SKM-1 (cell line): ENCODE results near the gene PIP4K2C.
"Not testable (repeated sequence)": the region's sequence is repeated elsewhere in the genome, so short reads cannot be mapped to it uniquely, and the experiment has no call there.

Experiments used
- DNase-seq: peaks from one replicate; lab custom pipeline; 2025; ENCODE audit not compliant: unreplicated experiment; lab: John Stamatoyannopoulos, UW

Gene PIP4K2C

DNA sequence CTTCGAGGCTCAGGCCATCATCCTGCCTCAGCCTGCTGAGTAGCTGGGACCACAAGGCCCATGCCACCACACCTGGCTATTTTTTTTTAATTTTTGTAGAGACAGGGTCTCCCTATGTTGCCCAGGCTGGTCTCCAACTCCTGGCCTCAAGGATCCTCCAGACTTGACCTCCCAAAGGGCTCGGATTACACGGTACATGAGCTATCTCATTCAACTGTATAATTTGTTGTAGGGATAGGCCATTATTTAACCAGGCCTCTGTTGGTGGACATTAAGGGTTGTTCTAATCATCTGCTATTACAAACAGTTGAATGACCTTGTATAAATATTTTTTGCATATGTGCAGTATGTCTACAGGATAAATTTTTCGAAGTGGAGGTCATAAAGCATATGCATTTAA is 32.1 kb upstream of the PIP4K2C start:
- no peak for DNase-seq

DNA sequence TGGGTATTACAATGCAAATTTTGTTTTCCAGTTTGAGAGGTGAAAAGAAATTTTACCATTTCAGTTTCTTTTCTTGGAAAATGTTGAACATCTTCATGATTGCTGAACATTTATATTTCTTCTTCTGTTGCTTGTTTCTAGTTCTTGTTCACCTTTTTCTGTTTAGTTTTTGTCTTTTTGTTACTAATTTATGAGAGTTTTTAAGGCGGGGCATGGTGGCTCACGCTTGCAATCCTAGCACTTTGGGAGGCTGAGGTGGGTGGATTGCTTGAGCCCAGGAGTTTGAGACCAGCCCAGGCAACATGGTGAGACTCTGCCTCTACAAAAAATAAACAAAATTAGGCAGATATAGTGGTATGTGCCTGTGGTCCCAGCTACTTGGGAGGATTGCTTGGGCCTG is 30.5 kb upstream of the PIP4K2C start:
- no peak for DNase-seq

DNA sequence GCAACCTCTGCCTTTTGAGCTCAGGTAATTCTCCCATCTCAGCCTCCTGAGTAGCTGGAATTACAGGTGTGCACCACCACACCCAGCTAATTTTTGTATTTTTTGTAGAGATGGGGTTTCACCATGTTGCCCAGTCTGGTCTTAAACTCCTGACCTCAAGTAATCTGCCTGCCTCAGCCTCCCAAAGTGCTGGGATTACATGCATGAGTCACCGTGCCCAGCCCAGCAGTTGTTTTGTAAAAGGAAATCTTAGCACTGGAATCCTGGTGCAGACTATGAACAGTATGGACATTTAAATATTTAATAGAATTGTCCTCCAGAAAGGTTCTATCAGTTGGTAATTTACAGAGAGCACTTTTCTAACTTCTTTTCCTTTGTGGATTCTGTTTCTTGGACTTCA is 29.9 kb upstream of the PIP4K2C start:
- DNase-seq: not testable (repeated sequence)

DNA sequence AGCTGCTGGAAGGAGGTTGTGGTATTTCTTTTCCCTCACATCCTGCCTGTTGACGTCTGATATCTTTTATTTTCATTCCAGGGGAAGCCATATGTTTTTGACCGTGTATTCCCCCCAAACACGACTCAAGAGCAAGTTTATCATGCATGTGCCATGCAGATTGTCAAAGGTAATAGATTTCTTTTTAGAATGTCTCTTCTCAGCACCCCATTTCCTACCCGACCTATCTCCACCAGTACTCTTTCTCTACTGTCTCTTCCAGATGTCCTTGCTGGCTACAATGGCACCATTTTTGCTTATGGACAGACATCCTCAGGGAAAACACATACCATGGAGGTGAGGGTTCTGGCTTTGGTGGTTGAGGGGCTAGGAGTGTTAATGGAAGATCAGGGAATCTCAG is 27.6 kb upstream of the PIP4K2C start:
- no peak for DNase-seq

DNA sequence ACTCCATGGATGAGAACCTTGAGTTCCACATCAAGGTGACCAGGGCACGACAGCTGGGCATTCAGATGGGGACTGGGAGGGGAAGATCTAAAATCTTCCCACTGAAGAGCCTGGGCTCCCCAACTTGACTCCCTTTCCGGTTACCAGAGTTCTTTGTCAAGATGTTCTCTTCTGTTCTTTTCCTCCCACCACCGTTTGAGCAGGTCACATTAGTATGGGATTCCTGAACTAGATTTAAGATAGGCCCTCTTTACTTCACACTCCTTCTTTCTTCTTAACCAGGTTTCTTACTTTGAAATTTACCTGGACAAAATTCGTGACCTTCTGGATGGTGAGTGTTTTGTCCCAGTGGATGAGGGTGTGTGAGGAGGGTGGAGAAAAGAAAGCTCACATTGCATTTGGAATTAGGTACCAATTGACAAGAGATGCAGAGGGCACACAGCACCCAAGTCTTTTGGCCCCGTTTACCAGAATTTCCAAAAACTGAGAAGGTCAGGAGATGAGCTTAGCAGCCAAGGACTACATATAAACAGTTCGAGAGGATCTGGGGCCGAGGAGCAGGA is 26.7 kb upstream of the PIP4K2C start:
- no peak for DNase-seq

DNA sequence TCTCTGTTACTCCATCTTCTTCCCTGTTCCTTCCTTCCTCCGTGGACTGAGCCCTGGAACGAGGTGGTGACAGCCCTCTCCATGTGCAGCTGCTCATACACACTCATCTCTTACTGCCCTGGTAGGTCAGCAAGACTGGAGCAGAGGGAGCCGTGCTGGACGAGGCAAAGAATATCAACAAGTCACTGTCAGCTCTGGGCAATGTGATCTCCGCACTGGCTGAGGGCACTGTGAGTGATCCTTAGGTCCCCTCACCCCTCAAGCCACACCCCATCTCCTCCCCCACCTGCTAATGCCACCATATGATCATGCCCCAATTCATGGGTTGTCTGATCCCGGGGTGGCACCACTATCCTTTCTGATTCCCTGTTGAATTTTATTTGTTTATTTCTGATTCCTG is 22.2 kb upstream of the PIP4K2C start:
- no peak for DNase-seq

DNA sequence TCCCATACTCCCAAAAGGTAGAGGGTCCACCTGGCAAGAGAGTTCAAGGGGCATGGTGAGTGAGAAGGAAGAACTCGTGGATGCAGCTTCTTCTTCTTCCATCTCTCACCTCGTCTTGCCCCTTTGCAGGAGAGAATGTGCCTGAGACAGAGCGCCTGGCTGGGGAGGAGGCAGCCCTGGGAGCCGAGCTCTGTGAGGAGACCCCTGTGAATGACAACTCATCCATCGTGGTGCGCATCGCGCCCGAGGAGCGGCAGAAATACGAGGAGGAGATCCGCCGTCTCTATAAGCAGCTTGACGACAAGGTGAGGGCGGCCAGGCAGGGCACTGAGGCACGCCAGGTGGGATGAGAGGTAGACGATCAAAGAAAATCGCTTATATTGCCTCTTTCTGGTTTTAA is 21.1 kb upstream of the PIP4K2C start:
- DNase-seq: no peak

DNA sequence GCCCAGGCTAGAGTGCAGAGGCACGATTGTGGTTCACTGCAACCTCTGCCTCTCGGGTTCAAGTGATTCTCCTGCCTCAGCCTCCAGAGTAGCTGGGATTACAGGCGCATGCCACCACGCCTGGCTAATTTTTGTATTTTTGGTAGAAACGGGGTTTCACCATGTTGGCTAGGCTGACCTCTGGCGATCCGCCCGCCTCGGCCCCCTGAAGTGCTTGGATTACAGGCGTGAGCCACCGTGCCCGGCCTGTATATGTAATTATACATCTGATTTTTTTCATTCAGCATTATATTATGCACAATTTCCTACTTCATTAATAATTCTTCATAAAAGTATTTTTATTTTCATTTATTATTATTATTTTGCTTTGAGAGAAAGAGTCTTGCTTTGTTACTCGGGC is 20.6 kb upstream of the PIP4K2C start:
- not testable (repeated sequence) for DNase-seq

DNA sequence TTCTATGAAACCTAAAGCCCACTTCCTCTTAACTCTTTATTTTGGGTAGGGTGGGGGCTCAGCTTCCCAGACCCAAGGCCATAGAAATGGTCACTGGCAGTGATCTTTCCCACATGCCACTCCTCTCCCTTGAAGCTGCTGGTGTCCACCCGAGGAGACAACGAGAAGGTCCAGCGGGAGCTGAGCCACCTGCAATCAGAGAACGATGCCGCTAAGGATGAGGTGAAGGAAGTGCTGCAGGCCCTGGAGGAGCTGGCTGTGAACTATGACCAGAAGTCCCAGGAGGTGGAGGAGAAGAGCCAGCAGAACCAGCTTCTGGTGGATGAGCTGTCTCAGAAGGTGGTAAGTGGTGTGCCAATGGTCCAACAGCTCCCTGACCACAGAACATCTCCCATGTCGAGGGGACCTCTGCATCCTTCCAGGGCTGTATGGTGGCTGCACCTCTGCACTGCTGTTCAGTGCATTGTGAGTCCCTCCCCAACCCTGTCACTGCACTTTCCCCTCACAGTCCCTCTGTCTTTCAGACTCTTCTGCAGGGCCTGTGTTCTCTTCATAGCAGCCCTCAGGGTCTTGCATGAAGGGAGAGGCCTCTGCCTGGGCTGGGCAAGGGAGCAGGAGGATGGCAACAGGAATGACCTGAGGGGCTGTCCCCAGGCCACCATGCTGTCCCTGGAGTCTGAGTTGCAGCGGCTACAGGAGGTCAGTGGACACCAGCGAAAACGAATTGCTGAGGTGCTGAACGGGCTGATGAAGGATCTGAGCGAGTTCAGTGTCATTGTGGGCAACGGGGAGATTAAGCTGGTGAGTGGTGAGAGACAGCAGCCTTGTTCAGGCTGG is 18.8 kb upstream of the PIP4K2C start:
- no peak for DNase-seq

DNA sequence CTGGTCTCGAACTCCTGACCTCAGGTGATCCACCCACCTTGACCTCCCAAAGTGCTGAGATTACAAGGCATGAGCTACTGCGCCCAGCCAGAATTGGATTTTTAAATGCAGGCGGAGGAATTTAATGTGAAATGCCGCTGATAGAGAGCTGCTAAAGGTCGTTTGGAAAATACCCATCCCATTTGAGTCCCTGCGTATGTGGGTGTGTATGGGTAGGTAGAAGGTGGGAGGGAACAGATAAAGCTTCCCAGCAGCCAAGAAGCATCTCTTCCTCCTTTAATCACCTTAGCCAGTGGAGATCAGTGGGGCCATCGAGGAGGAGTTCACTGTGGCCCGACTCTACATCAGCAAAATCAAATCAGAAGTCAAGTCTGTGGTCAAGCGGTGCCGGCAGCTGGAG is 16.2 kb upstream of the PIP4K2C start:
- DNase-seq: no peak

DNA sequence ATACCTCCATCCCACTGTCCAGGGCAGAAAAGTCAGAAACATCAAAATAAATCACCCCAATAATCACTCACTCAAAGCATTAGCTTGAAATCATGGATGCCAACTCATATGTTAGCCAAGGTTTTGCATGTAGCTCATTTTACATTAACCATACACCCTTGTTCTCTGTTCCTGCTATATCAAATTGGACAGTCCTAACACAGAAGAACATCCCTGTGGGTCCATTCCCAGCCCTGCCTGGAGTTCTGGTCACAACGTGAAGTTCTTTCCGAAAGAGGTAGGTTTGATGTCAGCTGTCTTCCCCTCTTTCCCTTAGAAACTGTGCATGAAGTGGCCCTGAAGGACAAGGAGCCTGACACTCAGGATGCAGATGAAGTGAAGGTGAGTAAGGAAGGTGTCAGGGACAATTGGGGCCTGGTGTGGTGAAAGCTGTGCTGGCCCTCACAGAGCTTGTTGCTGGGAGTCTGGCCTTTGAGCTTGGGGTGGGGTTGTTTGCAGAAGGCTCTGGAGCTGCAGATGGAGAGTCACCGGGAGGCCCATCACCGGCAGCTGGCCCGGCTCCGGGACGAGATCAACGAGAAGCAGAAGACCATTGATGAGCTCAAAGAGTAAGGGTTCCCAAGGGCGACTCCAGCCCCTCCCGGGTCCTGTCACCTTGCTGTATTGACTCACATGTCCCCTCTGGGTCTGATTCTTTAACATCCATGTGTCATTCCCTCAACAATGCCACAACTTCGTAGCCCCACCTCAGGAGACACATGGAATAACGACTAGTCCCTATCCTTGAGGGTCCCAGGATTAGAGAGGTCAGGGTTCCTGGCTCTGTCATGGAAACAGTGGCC is 15.0 kb upstream of the PIP4K2C start:
- no peak for DNase-seq

DNA sequence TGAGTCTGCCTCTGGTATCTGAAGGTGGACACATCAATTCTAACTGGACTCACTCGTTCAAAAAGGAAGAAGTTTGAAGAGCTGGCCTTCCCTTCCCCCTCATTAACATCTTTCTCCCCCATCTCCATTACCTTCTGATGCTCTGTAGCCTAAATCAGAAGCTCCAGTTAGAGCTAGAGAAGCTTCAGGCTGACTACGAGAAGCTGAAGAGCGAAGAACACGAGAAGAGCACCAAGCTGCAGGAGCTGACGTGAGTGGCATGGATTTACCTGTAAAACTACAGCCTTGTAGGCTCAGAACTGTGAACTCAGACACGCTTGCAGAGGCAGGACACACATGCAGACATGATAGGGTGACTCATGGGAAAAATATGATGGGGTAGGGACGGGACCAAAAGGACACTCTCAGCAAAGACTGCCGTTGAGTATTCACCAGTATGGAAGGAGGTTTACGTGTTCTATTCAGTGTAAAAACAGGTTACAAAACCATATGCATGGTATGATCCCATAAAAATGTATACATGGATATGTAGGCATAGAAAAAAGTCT is 14.3 kb upstream of the PIP4K2C start:
- DNase-seq: no peak

DNA sequence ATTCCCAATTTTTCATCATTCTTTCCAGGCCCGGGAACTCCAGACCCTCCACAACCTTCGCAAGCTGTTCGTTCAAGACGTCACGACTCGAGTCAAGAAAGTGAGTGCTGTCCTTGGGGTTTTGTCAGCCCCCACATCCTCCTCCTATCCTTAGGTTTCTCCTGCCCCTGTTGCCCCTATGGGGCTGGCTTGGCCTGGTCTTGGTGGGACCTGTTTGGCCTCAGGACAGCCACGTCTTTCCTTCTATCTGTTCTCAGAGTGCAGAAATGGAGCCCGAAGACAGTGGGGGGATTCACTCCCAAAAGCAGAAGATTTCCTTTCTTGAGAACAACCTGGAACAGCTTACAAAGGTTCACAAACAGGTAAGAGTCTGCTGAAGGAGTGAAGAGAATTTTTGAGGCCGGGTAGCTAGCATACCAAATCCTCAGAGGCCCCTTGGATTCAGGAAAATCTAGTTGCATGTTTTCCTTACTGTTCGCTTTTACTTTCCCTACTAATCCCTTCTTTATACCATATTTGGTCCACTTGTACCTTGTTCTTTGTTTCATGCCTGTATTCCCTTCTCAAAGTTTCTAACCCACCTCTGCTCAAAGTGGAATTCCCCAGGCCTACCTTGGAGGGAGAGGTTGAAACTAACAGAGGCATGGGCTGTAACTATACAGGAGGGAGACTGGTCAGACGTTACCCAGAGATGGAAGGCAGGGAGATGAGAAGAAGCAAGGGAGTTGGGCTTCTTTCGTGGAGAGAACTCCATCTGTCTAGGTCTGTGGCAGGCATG is 12.8 kb upstream of the PIP4K2C start:
- DNase-seq: no peak

DNA sequence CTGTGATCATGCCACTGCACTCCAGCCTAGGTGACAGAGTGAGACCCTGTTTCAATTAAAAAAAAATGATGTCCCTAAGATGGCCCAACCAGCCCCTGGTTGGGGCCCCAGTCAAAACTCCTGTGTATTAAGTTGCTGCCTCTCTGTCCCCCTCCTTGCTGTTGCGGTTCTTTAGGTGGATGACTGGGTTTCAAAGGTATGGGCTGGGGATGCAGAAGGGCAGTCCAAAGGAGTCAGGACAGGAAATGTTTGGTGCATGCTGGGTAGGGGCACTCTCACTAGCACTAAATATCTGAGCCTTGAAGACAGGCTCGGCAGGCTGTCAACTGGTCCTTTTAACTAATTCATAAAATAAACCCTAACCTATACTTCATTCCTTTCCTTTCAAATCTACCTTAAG is 12.0 kb upstream of the PIP4K2C start:
- no peak for DNase-seq

DNA sequence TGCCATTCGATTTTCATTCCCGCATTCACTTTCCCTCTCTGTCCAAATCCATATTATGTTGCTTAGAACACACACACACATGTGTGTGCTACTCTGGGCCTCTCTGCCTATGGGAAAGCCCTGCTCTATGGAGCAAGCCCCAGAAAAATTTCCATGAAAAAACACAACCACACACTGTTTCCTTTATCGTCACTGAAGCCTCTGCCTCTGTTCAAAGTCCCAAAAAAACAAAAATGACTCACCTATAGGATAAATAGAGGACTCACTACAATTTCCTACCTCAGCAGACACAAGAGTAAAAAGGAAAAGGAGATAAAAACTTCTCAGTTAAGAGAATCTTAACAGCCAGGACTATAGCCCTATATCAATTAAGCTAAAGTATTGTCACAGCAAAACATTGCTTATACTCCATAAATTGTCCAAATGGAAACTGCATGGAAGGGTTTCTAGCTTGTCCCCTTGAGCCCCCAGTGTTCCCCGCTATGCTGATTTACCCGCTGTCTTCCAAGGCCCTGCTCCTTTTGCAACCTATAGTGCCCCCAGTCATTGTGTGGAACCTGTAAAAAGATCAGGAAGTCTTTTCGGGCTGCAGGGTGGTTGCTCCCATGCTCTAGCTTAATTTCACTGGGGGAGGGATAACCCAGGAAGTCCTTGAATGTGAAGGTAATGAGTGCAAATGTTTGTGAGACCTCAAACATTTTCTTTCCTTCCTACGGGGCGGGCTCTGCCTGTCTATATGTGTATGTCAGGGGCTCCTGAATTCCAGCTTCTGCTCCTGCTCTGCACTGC is 11.1 kb upstream of the PIP4K2C start:
- DNase-seq: no peak

DNA sequence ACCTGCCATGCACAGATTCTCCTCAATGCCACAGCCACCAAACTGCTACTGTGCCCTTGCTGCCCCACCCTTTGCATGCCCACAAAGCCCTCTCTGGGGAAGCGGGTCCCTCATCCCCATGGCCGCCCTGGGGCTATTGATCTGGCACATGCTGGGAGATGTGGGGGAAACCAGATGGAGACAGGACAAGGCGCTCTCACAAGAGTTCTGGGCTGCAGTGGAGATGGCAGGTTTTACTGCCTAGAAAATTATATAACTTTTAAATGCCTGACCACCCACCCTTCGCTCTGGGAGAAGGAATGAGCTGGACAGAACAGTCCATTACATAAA is 10.6 kb upstream of the PIP4K2C start:
- no peak for DNase-seq

DNA sequence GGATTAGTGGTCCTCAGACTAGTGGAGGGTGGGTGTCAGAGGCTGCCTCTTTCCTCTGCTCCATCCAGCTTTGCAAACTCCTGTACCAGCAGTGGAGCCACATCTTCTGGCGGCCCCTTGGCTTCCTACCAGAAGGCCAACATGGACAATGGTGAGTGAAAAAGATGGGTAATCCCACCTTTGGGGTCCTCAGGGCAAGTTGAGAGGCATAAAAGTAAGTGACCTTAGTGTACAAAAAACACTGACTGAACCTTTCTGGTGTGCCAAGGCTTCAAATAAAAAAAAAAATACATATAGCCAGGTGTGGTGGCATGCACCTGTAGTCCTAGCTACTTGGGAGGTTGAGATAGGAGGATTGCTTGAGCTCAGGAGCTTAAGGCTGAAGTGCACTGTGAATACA is 9.2 kb upstream of the PIP4K2C start:
- no peak for DNase-seq

DNA sequence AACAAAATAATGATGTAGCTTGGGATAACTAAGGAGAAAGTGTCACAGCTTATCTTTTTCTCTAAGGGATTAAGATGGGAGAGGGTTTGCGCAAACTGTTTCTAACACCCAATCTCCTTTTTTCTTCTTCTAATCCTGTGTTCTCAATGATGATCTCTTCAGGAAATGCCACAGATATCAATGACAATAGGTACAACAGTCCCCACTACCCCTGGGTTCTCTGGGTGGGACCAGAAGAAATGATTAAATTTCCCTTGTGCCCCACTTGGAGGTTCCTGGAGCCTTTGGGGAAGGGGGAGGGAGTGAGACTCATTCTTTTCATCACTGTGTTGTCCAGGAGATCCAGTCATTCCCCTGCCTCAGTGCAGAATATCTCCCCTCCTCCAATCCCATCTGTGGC is 8.6 kb upstream of the PIP4K2C start:
- no peak for DNase-seq

DNA sequence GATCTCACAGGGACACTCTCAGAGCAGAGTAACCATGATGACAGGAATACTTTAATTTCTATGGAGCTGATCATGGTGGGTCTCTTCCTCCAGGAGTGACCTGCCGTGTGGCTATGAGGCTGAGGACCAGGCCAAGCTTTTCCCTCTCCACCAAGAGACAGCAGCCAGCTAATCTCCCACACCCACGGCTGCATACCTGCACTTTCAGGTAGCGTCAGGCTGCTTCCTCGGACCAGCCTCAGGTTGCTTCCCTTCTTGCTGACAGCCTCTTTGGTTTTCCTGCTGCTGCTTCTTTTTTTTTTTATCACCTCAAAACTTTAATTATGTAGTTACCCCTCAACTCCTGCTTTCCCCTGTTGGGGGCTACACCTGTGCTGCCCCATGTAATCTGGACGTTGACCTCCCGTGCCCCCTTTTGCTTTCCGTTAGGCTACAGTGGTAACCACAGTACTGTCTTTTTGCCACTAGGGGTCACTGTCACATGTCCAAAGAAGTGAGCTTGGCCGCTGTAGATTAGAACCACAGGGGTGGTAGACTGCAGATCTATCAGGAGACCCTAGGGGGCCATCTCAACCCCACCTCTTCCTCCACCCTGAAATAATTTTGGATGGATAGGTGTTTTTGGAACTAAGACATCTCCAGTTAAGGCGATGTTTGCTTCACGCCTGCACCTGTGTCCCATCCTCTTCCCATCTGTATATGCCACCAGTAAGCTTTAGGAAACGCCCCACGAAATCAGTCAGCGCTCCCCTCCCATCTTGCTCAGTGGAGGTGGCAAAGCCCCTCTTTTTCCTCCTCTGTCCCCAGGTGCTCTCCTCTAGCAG is 7.8 kb upstream of the PIP4K2C start:
- DNase-seq: peak; percentile 41
